Trophoblast cell (in vitro differentiated cells and primary cell): Measurements from ENCODE around the gene TYW3.

ENCODE experiments used
- DNase-seq, 2 donors: peaks; one replicate each; pipeline ENCODE4 v3.0.0-alpha.2; 2016
- H2AFZ ChIP-seq: 2 replicates; pipeline ENCODE4 v1.6.1; 2013; ENCODE audit warnings: low read length, moderate library complexity, mild to moderate bottlenecking; ENCODE audit not compliant: insufficient read depth, poor library complexity
- H2AK5ac ChIP-seq: 2 replicates; pipeline ENCODE4 v1.6.1; 2013; ENCODE audit warnings: mild to moderate bottlenecking, low read length
- H2BK120ac ChIP-seq: 2 replicates; pipeline ENCODE4 v1.6.1; 2013; ENCODE audit warnings: low read length, mild to moderate bottlenecking, moderate library complexity; ENCODE audit not compliant: insufficient read depth, poor library complexity
- H2BK12ac ChIP-seq: 2 replicates; pipeline ENCODE4 v1.6.1; 2013; ENCODE audit warnings: mild to moderate bottlenecking, low read length, moderate library complexity
- H2BK5ac ChIP-seq: 2 replicates; pipeline ENCODE4 v1.6.1; 2013; ENCODE audit warnings: low read length, low read depth, moderate library complexity, mild to moderate bottlenecking; ENCODE audit not compliant: poor library complexity
- H3K14ac ChIP-seq: 2 replicates; pipeline ENCODE4 v1.6.1; 2013; ENCODE audit warnings: mild to moderate bottlenecking, low read length
- H3K18ac ChIP-seq: 2 replicates; pipeline ENCODE4 v1.6.1; 2013; ENCODE audit warnings: mild to moderate bottlenecking, low read length
- H3K23ac ChIP-seq: 2 replicates; pipeline ENCODE4 v1.6.1; 2013; ENCODE audit warnings: low read length
- H3K27ac ChIP-seq: 2 replicates; pipeline ENCODE4 v1.5.1; 2013; ENCODE audit warnings: low read depth, mild to moderate bottlenecking, inconsistent platforms, low read length, moderate library complexity
- H3K27me3 ChIP-seq: 2 replicates; pipeline ENCODE4 v1.6.1; 2013; ENCODE audit warnings: inconsistent platforms, mild to moderate bottlenecking, low read length, moderate library complexity; ENCODE audit not compliant: insufficient read depth
- H3K36me3 ChIP-seq, 2 experiments: 1 replicate in 1 of 2; 2 replicates in 1 of 2; pipeline ENCODE4 v1.6.1; 2013; ENCODE audit warnings: low read length in 2 of 2, mild to moderate bottlenecking in 2 of 2, moderate library complexity in 1 of 2; ENCODE audit not compliant: insufficient read depth in 2 of 2, control insufficient read depth in 1 of 2
- H3K4ac ChIP-seq: 2 replicates; pipeline ENCODE4 v1.6.1; 2013; ENCODE audit warnings: low read depth, mild to moderate bottlenecking, low read length, moderate library complexity
- H3K4me1 ChIP-seq, 2 experiments: 1 replicate in 1 of 2; 2 replicates in 1 of 2; pipeline ENCODE4 v1.6.1; 2013; ENCODE audit warnings: low read length in 2 of 2, mild to moderate bottlenecking in 2 of 2, moderate library complexity in 1 of 2; ENCODE audit not compliant: insufficient read depth in 2 of 2, control insufficient read depth in 1 of 2
- H3K4me2 ChIP-seq: 2 replicates; pipeline ENCODE4 v1.6.1; 2013; ENCODE audit warnings: inconsistent platforms, mild to moderate bottlenecking, low read length, moderate library complexity
- H3K4me3 ChIP-seq: 2 replicates; pipeline ENCODE4 v1.5.1; 2013; ENCODE audit warnings: mild to moderate bottlenecking, low read depth, low read length, inconsistent platforms
- H3K79me1 ChIP-seq: one replicate; pipeline ENCODE4 v1.6.1; 2013; ENCODE audit warnings: low read length
- H3K79me2 ChIP-seq: 2 replicates; pipeline ENCODE4 v1.6.1; 2013; ENCODE audit warnings: low read length, mild to moderate bottlenecking; ENCODE audit not compliant: control insufficient read depth, insufficient read depth, poor library complexity
- H3K9ac ChIP-seq: 2 replicates; pipeline ENCODE4 v1.6.1; 2013; ENCODE audit warnings: mild to moderate bottlenecking, low read length
- H3K9me3 ChIP-seq: 2 replicates; pipeline ENCODE4 v1.6.1; 2013; ENCODE audit warnings: low read depth, mild to moderate bottlenecking, control low read depth, inconsistent platforms, low read length; ENCODE audit not compliant: insufficient read depth
- H4K12ac ChIP-seq: 2 replicates; pipeline ENCODE4 v1.6.1; 2013; ENCODE audit warnings: low read depth, mild to moderate bottlenecking, low read length, moderate library complexity
- H4K8ac ChIP-seq: 2 replicates; pipeline ENCODE4 v1.6.1; 2013; ENCODE audit warnings: low read depth, mild to moderate bottlenecking, low read length, moderate library complexity
- H4K91ac ChIP-seq: one replicate; pipeline ENCODE4 v1.6.1; 2013; ENCODE audit warnings: low read depth, mild to moderate bottlenecking, low read length, moderate library complexity
- WGBS: extraction: QIAGEN DNeasy Blood & Tissue Kit; methylation state at CpG from one replicate; pipeline ENCODE4 v1.1.7; 2013; ENCODE audit warnings: missing lambda C conversion rate; ENCODE audit not compliant: insufficient read length, insufficient coverage; ENCODE audit errors: extremely low coverage; 5-methylcytosine and 5-hydroxymethylcytosine counted together

TYW3 gene

GRCh38 chr1:74780594-74780993 is 47.6 kb downstream of the TYW3 start:
- no peak overlapping the region for H3K4me2 ChIP-seq
- H3K14ac ChIP-seq, result no peak overlapping the region
- H3K27ac ChIP-seq, result no peak overlapping the region
- no peaks in the 10 kb centered on the region for H3K27me3 ChIP-seq
- H2AFZ ChIP-seq, result no peak overlapping the region
- H3K18ac ChIP-seq, result no peak overlapping the region
- no peak overlapping the region for H4K91ac ChIP-seq
- no peak overlapping the region for H2BK120ac ChIP-seq
- no peak overlapping the region for H2AK5ac ChIP-seq
- no CpG with 5 or more reads among the region's 2 CpGs for WGBS
- H2BK12ac ChIP-seq, result no peak overlapping the region
- H3K36me3 ChIP-seq, result no peaks in the 10 kb centered on the region
- H3K79me1 ChIP-seq, result no peaks in the 10 kb centered on the region
- no peak overlapping the region for H3K4me3 ChIP-seq
- H3K79me2 ChIP-seq, result no peaks in the 10 kb centered on the region
- no peak overlapping the region for H4K12ac ChIP-seq
- H3K4ac ChIP-seq, result no peak overlapping the region
- H3K9ac ChIP-seq, result no peak overlapping the region
- H3K4me1 ChIP-seq, result no peaks in the 10 kb centered on the region
- no peak overlapping the region for H3K23ac ChIP-seq
- DNase-seq, result no peak
- H4K8ac ChIP-seq, result no peak overlapping the region
- H2BK5ac ChIP-seq, result no peak overlapping the region
- no peaks in the 10 kb centered on the region for H3K9me3 ChIP-seq

- Histone ChIP-seq H2AK5ac (no peak overlapping the region), H3K4me2 (no peak overlapping the region), H3K9me3 (no peaks in the 10 kb centered on the region), H3K18ac (no peak overlapping the region), H2BK12ac (no peak overlapping the region), H3K4me1 (no peaks in the 10 kb centered on the region), H3K79me1 (no peaks in the 10 kb centered on the region), H3K23ac (no peak overlapping the region), H3K27ac (no peak overlapping the region), H4K91ac (no peak overlapping the region), H2BK5ac (no peak overlapping the region), H4K12ac (no peak overlapping the region), H4K8ac (no peak overlapping the region), H3K79me2 (no peaks in the 10 kb centered on the region), H2AFZ (no peak overlapping the region), H3K9ac (no peak overlapping the region), H2BK120ac (no peak overlapping the region), H3K14ac (no peak overlapping the region), H3K27me3 (no peaks in the 10 kb centered on the region), H3K36me3 (no peaks in the 10 kb centered on the region), H3K4ac (no peak overlapping the region), H3K4me3 (no peak overlapping the region)
- no peak for DNase-seq
Observed at GRCh38 chr1:74785944-74786343, 53.0 kb downstream of the TYW3 start.

- no peak overlapping the region for H4K8ac ChIP-seq
- no peak overlapping the region for H3K18ac ChIP-seq
- H2BK5ac ChIP-seq, result no peak overlapping the region
- no peak overlapping the region for H3K27ac ChIP-seq
- H3K4me3 ChIP-seq, result no peak overlapping the region
- no peak overlapping the region for H2BK120ac ChIP-seq
- no peak overlapping the region for H3K4me2 ChIP-seq
- H3K9me3 ChIP-seq, result no peaks in the 10 kb centered on the region
- no peaks in the 10 kb centered on the region for H3K36me3 ChIP-seq
- no peaks in the 10 kb centered on the region for H3K79me1 ChIP-seq
- no peaks in the 10 kb centered on the region for H3K79me2 ChIP-seq
- H3K27me3 ChIP-seq, result no peaks in the 10 kb centered on the region
- no peak overlapping the region for H3K14ac ChIP-seq
- no peak for DNase-seq
- no peak overlapping the region for H2BK12ac ChIP-seq
- H3K9ac ChIP-seq, result no peak overlapping the region
- no peak overlapping the region for H3K23ac ChIP-seq
- no peak overlapping the region for H2AFZ ChIP-seq
- H4K12ac ChIP-seq, result no peak overlapping the region
- H4K91ac ChIP-seq, result no peak overlapping the region
- no peaks in the 10 kb centered on the region for H3K4me1 ChIP-seq
- no peak overlapping the region for H3K4ac ChIP-seq
- H2AK5ac ChIP-seq, result no peak overlapping the region
Observed at GRCh38 chr1:74790453-74790852, 57.5 kb downstream of the TYW3 start.

- Histone ChIP-seq H3K9me3 (no peaks in the 10 kb centered on the region), H2BK120ac (no peak overlapping the region), H3K27me3 (no peaks in the 10 kb centered on the region), H2AFZ (no peak overlapping the region), H2BK5ac (no peak overlapping the region), H4K91ac (no peak overlapping the region), H4K8ac (no peak overlapping the region), H2BK12ac (no peak overlapping the region), H3K4ac (no peak overlapping the region), H3K36me3 (no peaks in the 10 kb centered on the region), H3K27ac (no peak overlapping the region), H3K79me1 (no peaks in the 10 kb centered on the region), H3K9ac (no peak overlapping the region), H3K23ac (no peak overlapping the region), H3K4me1 (no peaks in the 10 kb centered on the region), H3K14ac (no peak overlapping the region), H3K79me2 (no peaks in the 10 kb centered on the region), H3K18ac (no peak overlapping the region), H2AK5ac (no peak overlapping the region), H3K4me2 (no peak overlapping the region), H4K12ac (no peak overlapping the region), H3K4me3 (no peak overlapping the region)
- no peak for DNase-seq
- no CpG with 5 or more reads among the region's 2 CpGs for WGBS
Observed at GRCh38 chr1:74791491-74791890, 58.5 kb downstream of the TYW3 start.

- Histone ChIP-seq H3K27ac (no peak overlapping the region), H2AK5ac (no peak overlapping the region), H2BK5ac (no peak overlapping the region), H3K4me1 (no peaks in the 10 kb centered on the region), H4K12ac (no peak overlapping the region), H4K8ac (no peak overlapping the region), H3K9me3 (peaks cover 6% of the 10 kb centered on the region), H3K79me1 (no peaks in the 10 kb centered on the region), H3K79me2 (no peaks in the 10 kb centered on the region), H3K4me3 (no peak overlapping the region), H3K14ac (no peak overlapping the region), H3K4me2 (no peak overlapping the region), H3K9ac (no peak overlapping the region), H2AFZ (no peak overlapping the region), H3K18ac (no peak overlapping the region), H3K36me3 (no peaks in the 10 kb centered on the region), H3K23ac (no peak overlapping the region), H3K27me3 (no peaks in the 10 kb centered on the region), H2BK12ac (no peak overlapping the region), H4K91ac (no peak overlapping the region), H3K4ac (no peak overlapping the region), H2BK120ac (no peak overlapping the region)
- no peak for DNase-seq
Observed at GRCh38 chr1:74799119-74799657, 66.2 kb downstream of the TYW3 start.
